Tibial nerve (tissue), 4 donors: Measurements from ENCODE around the gene SPECC1.

Source experiments
- CTCF ChIP-seq, 5 experiments: fragments of 200-600 bp in 3 of 5; fragments of 450-650 bp in 2 of 5; sonication (generic) in 3 of 5; IDR thresholded peaks; one replicate each; pipeline ENCODE4 v1.5.1; 2016 to 2019; ENCODE audit warnings: antibody characterized with exemption in 5 of 5, mild to moderate bottlenecking in 3 of 5, moderate library complexity in 2 of 5
- EP300 ChIP-seq, 2 donors: sonication (generic); formaldehyde crosslinking; IDR thresholded peaks; one replicate each; pipeline ENCODE4 v1.6.1; 2017; ENCODE audit warnings: antibody characterized with exemption in 2 of 2, mild to moderate bottlenecking in 1 of 2
- POLR2A ChIP-seq, 2 donors: fragments of 450-650 bp; IDR thresholded peaks; one replicate each; pipeline ENCODE4 v1.6.1; 2017; ENCODE audit warnings: antibody characterized with exemption in 2 of 2, mild to moderate bottlenecking in 2 of 2, moderate library complexity in 2 of 2

- TF ChIP-seq CTCF (IDR thresholded peaks at IDR 0.05) (no peak), POLR2A (IDR thresholded peaks at IDR 0.05) (no peak), EP300 (IDR thresholded peaks at IDR 0.05) (no peak)
Observed at GRCh38 chr17:20191056-20191455, 181.9 kb downstream of the SPECC1 start.
